HepG2 (cell line): ENCODE measurements around the gene RASL10B. TPM values are rescaled to one million over a fixed set of nuclear protein-coding genes. Genes with fewer than 3 reads are reported as not detected.

Source experiments
- ATAC-seq: fragments of 200-7000 bp; cut with Tn5 transposase; 3 replicates; pipeline ENCODE4 v1.9.1; 2020; ENCODE audit warnings: mild to moderate bottlenecking, moderate library complexity
- BruUV-seq: library from RNA; stranded (reverse); fragments of 400-500 nt; replicated peaks from 2 replicates; lab custom pipeline; 2021; lab: Mats Ljungman, UMichigan
- CTCF ChIA-PET: fragments of 300-600 bp; formaldehyde crosslinking; extraction: SDS; loops from one replicate; lab custom pipeline; 2021; ENCODE audit warnings: low total read pairs, inconsistent platforms, low intra/inter-chr PET ratio; lab: Yijun Ruan, JAX
- POLR2A ChIA-PET: fragments of 350-600 bp; sonication (Branson Sonifier 250); formaldehyde crosslinking; loops from one replicate; lab custom pipeline; 2020; ENCODE audit warnings: antibody characterized with exemption, inconsistent platforms; lab: Yijun Ruan, JAX
- DNase-seq: peaks from one replicate; pipeline ENCODE4 v3.0.0-alpha.2; 2015; ENCODE audit warnings: low spot score
- FAIRE-seq: peaks from 3 replicates; lab custom pipeline; 2011; peaks lifted over from hg19 to GRCh38; lab: Jason Lieb, UNC
- H2AFZ ChIP-seq: one replicate; pipeline ENCODE4 v1.6.1; 2011; ENCODE audit warnings: low read length, inconsistent platforms
- H3K27ac ChIP-seq: fragments of 300-600 bp; 3 replicates; pipeline ENCODE4 v1.8.0; 2011; ENCODE audit warnings: mixed run types, mild to moderate bottlenecking, mixed read lengths, low read length, inconsistent platforms; ENCODE audit not compliant: insufficient read depth; ENCODE audit errors: extremely low read length
- H3K27me3 ChIP-seq, 2 experiments: fragments of 200-600 bp in 1 of 2; 2 replicates in 1 of 2; 3 replicates in 1 of 2; pipeline versions ENCODE4 v1.6.0 to v1.8.0; 2011; ENCODE audit warnings: low read length in 2 of 2, mild to moderate bottlenecking in 2 of 2, moderate library complexity in 2 of 2, inconsistent platforms in 1 of 2; ENCODE audit not compliant: insufficient read depth in 2 of 2, control insufficient read depth in 1 of 2
- H3K36me3 ChIP-seq, 2 experiments: fragments of 200-600 bp in 1 of 2; replicated peaks in 1 of 2; 2 replicates in 1 of 2; 3 replicates in 1 of 2; pipeline versions ENCODE4 v1.5.1 to v1.8.0; 2011; ENCODE audit warnings: low read length in 2 of 2, inconsistent platforms in 1 of 2; ENCODE audit not compliant: insufficient read depth in 2 of 2, control insufficient read depth in 1 of 2
- H3K4me1 ChIP-seq: 2 replicates; pipeline ENCODE4 v1.5.1; 2012; ENCODE audit warnings: low read length, inconsistent platforms; ENCODE audit not compliant: insufficient read depth
- H3K4me2 ChIP-seq: 2 replicates; pipeline ENCODE4 v1.6.0; 2011; ENCODE audit warnings: low read depth, low read length, inconsistent platforms
- H3K4me3 ChIP-seq, 3 experiments: fragments of 200-600 bp in 1 of 3; sonication (generic), shearing (Covaris generic) in 1 of 3; replicated peaks in 1 of 3; 2 replicates each; pipeline ENCODE4 v1.5.1; 2011 to 2016; ENCODE audit warnings: low read length in 3 of 3, inconsistent platforms in 2 of 3, low read depth in 2 of 3, mild to moderate bottlenecking in 2 of 3, control low read depth in 1 of 3, mixed read lengths in 1 of 3; ENCODE audit not compliant: insufficient read depth in 1 of 3
- H3K79me2 ChIP-seq: one replicate; pipeline ENCODE4 v1.6.1; 2011; ENCODE audit warnings: low read length, inconsistent platforms; ENCODE audit not compliant: insufficient read depth
- H3K9ac ChIP-seq: 2 replicates; pipeline ENCODE4 v1.6.0; 2011; ENCODE audit warnings: mild to moderate bottlenecking, low read depth, low read length, inconsistent platforms; ENCODE audit not compliant: insufficient read depth
- H3K9me3 ChIP-seq: 2 replicates; pipeline ENCODE4 v1.5.1; 2012; ENCODE audit warnings: mild to moderate bottlenecking, low read length
- H4K20me1 ChIP-seq: 2 replicates; pipeline ENCODE4 v1.6.0; 2011; ENCODE audit warnings: inconsistent platforms, mild to moderate bottlenecking, low read length, moderate library complexity; ENCODE audit not compliant: insufficient read depth
- ETS1 ChIP-seq: sonication (generic); formaldehyde crosslinking; IDR thresholded peaks from 2 replicates; pipeline ENCODE4 v1.4.0; 2020; ENCODE audit warnings: missing genetic modification reagents
- ETV6 ChIP-seq: sonication (generic); formaldehyde crosslinking; conservative IDR thresholded peaks from 2 replicates; pipeline ENCODE4 v1.4.0; 2020; ENCODE audit warnings: missing genetic modification reagents
- HOXA9 ChIP-seq: sonication (generic); formaldehyde crosslinking; IDR thresholded peaks from 2 replicates; pipeline ENCODE4 v1.8.1; 2022; ENCODE audit warnings: missing genetic modification reagents, mild to moderate bottlenecking, moderate library complexity, borderline replicate concordance
- KLF16 ChIP-seq, 2 experiments: sonication (generic) in 1 of 2; formaldehyde crosslinking in 1 of 2; IDR thresholded peaks; 2 replicates each; pipeline versions ENCODE4 v1.6.1 to v1.8.0; 2016 to 2023; ENCODE audit warnings: missing genetic modification reagents in 2 of 2, missing compliant biosample characterization in 1 of 2
- MLXIP ChIP-seq: sonication (generic); formaldehyde crosslinking; IDR thresholded peaks from 2 replicates; pipeline ENCODE4 v1.9.0; 2021; ENCODE audit warnings: missing genetic modification reagents, borderline replicate concordance
- SPEN ChIP-seq: sonication (generic); formaldehyde crosslinking; IDR thresholded peaks from 2 replicates; pipeline ENCODE4 v1.5.1; 2020; ENCODE audit warnings: low read depth, mild to moderate bottlenecking, missing genetic modification reagents
- TOPORS ChIP-seq: sonication (generic); formaldehyde crosslinking; IDR thresholded peaks from 2 replicates; pipeline ENCODE4 v1.8.0; 2023; ENCODE audit warnings: mild to moderate bottlenecking, missing genetic modification reagents
- ZBTB8A ChIP-seq: sonication (generic); formaldehyde crosslinking; IDR thresholded peaks from 2 replicates; pipeline ENCODE4 v1.4.0; 2020; ENCODE audit warnings: mild to moderate bottlenecking, low read depth, missing genetic modification reagents, borderline replicate concordance
- ZNF776 ChIP-seq: sonication (generic); formaldehyde crosslinking; IDR thresholded peaks from 2 replicates; pipeline ENCODE4 v1.4.0; 2020; ENCODE audit warnings: mild to moderate bottlenecking, missing genetic modification reagents
- ZNF878 ChIP-seq: sonication (generic); formaldehyde crosslinking; IDR thresholded peaks from 2 replicates; pipeline ENCODE4 v1.8.1; 2023; ENCODE audit warnings: mild to moderate bottlenecking, missing genetic modification reagents, moderate library complexity
- ZSCAN25 ChIP-seq: sonication (generic); formaldehyde crosslinking; IDR thresholded peaks from 2 replicates; pipeline ENCODE4 v1.8.0; 2022; ENCODE audit warnings: mild to moderate bottlenecking, missing genetic modification reagents
- ZSCAN5A ChIP-seq: sonication (generic); formaldehyde crosslinking; IDR thresholded peaks from 2 replicates; pipeline ENCODE4 v1.8.0; 2022; ENCODE audit warnings: mild to moderate bottlenecking, missing genetic modification reagents, borderline replicate concordance
- WGBS: methylation state at CpG from one replicate; pipeline ENCODE4 v1.1.6; 2017; ENCODE audit warnings: low lambda C conversion rate; 5-methylcytosine and 5-hydroxymethylcytosine counted together
- in situ Hi-C: cut with HindIII; loops from 2 replicates; pipeline ENCODE4 v1.10.0; 2017; ENCODE audit warnings: low pct_unique_long_range_greater_than_20kb; ENCODE audit not compliant: extremely low pct_ligation_motif_present
- intact Hi-C: fragments of 100-400 bp; cut with micrococcal nuclease; formaldehyde crosslinking; loops from one replicate; pipeline ENCODE4 v1.10.0; 2022; ENCODE audit not compliant: unreplicated experiment
- polyA plus RNA-seq, 8 experiments: library from polyadenylated mRNA; depleted of rRNA in 3 of 8; stranded (reverse) in 7 of 8; unstranded in 1 of 8; fragments of >200 nt; fragmentation: Illumina TruSeq in 4 of 8; extraction: Trizol in 4 of 8; gene quantifications; 2 replicates each; pipeline versions ENCODE4 v1.2.1 to v1.2.3, GENCODE V29; 2011 to 2016; ENCODE audit warnings: low read depth in 4 of 8, missing spikeins in 1 of 8, mixed read lengths in 1 of 8; ENCODE audit not compliant: insufficient read depth in 1 of 8
- total RNA-seq, 5 experiments: library from RNA; depleted of rRNA; stranded (reverse); fragments of >200 nt; fragmentation: Illumina TruSeq; extraction: Trizol; gene quantifications; 2 replicates each; pipeline ENCODE4 v1.2.3, GENCODE V29; 2016; ENCODE audit warnings: low read depth in 1 of 5
- TF ChIP-seq, protein P1 (sequence below): IDR thresholded peaks from 2 replicates; pipeline ENCODE4 v1.6.1; 2016

Gene RASL10B
- total and polyA plus RNA-seq, 2 of the 13 experiments (the other 11 are each of a cell fraction or from before 2014, with no cell fraction given): 8.8 to 11.0 TPM

- 94% methylated on average over 4 of the region's 4 CpGs for WGBS
- ATAC-seq: no peak
- no TSS peak for BruUV-seq
- Histone ChIP-seq H3K4me1 (peaks cover 17% of the 10 kb centered on the region), H4K20me1 (no peaks in the 10 kb centered on the region), H3K4me2 (no peak overlapping the region), H3K4me3 (no peak overlapping the region), H3K27me3 (no peaks in the 10 kb centered on the region), H3K9ac (no peak overlapping the region), H3K79me2 (no peaks in the 10 kb centered on the region), H3K36me3 (peaks cover 10 to 39% of the 10 kb centered on the region in 2 experiments; a peak in 4 of 5 replicates), H3K27ac (no peak overlapping the region), H2AFZ (no peak overlapping the region), H3K9me3 (no peaks in the 10 kb centered on the region)
- intact Hi-C loops (no loop called here), in situ Hi-C loops (loop anchor here (25.0 kb wide), 1 partner anchor 413 kb away; no protein-coding TSS in a partner anchor)
- ChIA-PET POLR2A (no interaction called here), CTCF (no interaction called here)
- no peak for DNase-seq
- no peak for FAIRE-seq
- TF ChIP-seq ZSCAN5A (CRISPR knock-in tag): no peak
- TF ChIP-seq SPEN (CRISPR knock-in tag): no peak
- no peak for TF ChIP-seq ETV6
- TF ChIP-seq ZSCAN25: no peak
- no peak for TF ChIP-seq ZNF776 (CRISPR knock-in tag)
- no peak for TF ChIP-seq KLF16 (CRISPR knock-in tag; IDR thresholded peaks at IDR 0.05)
- TF ChIP-seq ZBTB8A (CRISPR knock-in tag): no peak
- no peak for TF ChIP-seq HOXA9 (CRISPR knock-in tag)
- TF ChIP-seq MLXIP (CRISPR knock-in tag): no peak
- TF ChIP-seq TOPORS (CRISPR knock-in tag): no peak
- TF ChIP-seq, protein P1, sequence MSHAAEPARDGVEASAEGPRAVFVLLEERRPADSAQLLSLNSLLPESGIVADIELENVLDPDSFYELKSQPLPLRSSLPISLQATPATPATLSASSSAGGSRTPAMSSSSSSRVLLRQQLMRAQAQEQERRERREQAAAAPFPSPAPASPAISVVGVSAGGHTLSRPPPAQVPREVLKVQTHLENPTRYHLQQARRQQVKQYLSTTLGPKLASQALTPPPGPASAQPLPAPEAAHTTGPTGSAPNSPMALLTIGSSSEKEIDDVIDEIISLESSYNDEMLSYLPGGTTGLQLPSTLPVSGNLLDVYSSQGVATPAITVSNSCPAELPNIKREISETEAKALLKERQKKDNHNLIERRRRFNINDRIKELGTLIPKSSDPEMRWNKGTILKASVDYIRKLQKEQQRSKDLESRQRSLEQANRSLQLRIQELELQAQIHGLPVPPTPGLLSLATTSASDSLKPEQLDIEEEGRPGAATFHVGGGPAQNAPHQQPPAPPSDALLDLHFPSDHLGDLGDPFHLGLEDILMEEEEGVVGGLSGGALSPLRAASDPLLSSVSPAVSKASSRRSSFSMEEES (CRISPR knock-in tag): no peak
- TF ChIP-seq ZNF878 (CRISPR knock-in tag): no peak
- no peak for TF ChIP-seq ETS1 (CRISPR knock-in tag)
Measured at GRCh38 chr17:35725058-35725457, 6.4 kb upstream of the RASL10B start.
